HG02938 (cell line): ENCODE measurements around the gene ABLIM2.

Experiments
- ATAC-seq: cut with Tn5 transposase; IDR thresholded peaks from one replicate; pipeline ENCODE4 v1.9.1; 2021; ENCODE audit warnings: mild to moderate bottlenecking, moderate library complexity; ENCODE audit not compliant: unreplicated experiment

Gene ABLIM2

GRCh38 chr4:8087921-8088495 lies 70.6 kb downstream of the ABLIM2 start:
- ATAC-seq = no peak

- no peak for ATAC-seq
Observed at GRCh38 chr4:8086783-8087445, 71.7 kb downstream of the ABLIM2 start.

- ATAC-seq = no peak
Observed at GRCh38 chr4:8085491-8086117, 73.0 kb downstream of the ABLIM2 start.

DNA sequence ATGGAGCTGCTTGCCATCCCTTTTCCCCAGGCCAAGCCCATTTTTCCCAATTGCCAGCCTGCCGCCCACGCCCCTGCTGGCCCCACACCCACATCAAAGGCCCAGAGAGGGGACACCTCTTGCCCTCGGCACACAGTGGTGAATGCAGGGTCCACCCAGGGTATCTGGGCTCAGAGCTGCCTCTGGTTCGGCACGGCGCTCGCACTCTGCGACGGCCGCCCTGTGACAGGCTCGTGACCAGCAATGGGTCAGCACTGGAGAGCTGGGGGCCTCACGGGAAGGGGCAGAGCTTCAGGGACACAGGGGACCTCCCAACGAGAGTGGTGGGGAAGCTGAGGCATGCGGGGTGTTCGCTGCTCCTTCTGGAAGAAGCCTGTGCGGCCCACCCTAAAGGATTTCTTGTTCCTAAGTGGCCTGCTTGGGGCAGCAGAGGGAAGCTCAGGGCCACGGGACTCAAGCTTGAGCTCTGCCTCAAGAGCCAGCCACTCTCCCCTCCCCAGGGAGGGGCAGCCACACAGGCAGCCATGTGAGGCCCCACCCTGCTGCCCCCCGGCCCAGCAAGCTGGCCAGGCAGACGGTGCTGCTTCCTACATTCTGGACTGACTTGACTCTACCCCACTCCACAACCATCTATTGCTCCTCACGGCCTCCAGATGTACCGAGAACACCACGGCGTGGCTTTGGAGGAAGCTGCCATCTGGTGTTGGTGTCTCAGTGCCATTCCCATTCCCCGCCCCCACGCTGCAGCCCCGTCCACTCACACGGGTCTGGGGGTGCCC lies 73.7 kb downstream of the ABLIM2 start:
- ATAC-seq = no peak

GRCh38 chr4:8084031-8084660 lies 74.5 kb downstream of the ABLIM2 start:
- no peak for ATAC-seq

DNA sequence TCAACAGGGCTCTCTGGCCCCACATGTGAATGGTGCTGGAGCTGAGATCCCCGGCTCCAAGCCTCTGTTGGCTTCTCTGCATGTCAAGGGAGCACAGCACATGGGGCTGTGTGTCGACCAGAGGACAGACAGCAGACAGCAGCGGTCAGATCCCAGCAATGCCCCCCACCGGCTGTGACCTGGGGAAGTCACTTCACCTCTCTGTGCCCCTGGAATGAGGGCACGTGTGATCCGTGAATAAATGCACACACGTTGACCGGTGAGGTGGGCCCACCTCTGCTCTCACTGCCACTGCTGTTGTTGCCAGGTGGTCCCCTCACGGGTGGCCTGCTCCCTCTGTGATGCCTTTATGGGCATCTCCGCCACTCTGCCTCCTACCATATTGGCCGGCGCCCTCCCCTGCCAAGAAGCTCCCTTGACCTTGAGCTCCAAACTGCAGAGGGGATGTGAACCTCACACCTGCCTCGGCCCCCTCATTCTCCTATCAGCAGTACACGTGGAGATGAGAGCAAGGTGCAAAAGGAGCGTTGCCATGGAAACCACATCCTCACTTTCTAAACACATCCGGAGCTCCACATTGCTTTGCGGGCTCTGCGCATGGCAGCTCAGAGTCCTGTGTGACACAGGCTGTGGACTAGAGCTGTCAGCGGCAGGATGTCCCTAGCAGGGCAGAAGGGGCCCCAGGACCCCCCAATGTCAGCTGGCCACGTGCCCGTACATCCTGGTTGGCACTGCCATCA lies 75.4 kb downstream of the ABLIM2 start:
- no peak for ATAC-seq

- ATAC-seq = no peak
Observed at GRCh38 chr4:8082517-8083055, 76.0 kb downstream of the ABLIM2 start.

DNA sequence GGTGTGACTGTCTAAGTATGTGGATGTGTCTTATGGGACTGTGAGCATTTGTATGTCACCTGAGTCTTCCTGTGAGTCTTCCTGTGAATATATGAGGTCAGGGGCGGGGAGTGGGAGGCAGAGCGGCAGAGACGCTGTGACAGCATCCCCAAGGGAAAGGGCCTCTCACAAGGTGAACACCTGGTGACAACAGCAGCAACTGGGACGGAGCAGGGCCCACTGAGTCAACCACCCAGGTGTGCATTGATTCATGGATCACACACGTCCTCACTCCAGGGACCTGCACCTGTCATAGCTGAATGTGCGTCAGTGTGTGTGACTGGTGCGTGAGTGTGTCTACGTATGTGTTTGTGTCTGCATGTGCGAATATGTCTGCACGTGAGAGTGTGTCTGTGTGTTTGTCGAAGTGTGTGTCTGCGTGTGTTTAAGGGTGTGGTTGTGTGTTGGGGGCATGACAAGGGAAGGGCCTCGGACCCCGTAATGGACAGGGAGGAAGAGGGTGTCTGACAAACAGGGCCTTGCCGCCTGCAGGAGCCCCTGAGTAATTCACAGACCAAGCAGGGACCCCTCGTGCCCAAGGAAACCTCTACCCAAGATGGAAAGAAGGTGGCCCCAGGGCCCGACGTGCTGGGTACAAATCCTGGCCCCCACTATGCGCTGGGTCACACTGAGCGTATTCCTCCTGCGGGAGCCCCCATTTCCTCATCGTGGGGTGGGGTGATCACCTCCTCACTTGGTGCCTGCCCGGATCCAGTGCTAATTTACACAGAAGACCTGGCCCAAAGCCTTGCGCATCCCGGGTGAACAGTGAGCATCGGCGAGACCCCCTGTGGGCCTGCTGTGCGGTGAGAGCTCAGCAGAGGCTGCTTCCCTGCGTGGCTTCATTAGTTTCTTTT lies 76.7 kb downstream of the ABLIM2 start:
- no peak for ATAC-seq

DNA sequence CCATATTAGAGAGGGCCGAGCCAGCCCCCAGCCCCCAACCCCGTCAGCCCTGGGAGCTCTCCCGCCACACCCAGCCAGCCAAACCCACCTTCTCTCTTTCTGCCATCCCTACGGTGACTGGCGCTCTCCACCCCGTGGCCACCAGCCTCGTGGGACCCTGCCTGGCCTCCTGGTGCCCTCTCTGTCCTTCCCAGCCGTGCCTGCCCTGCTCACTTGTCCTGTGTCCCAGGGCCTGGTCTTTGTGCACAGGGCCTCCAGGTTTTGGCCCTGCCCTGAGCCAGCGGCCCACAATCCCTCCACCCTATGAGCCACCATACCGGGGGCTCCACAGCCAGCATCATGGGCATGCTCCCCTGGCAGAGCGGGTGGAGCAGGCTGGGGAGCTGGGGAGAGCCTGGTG lies 77.4 kb downstream of the ABLIM2 start:
- no peak for ATAC-seq

- no peak for ATAC-seq
Observed at GRCh38 chr4:8080754-8081065, 77.9 kb downstream of the ABLIM2 start.

- no peak for ATAC-seq
Observed at GRCh38 chr4:8079916-8080753, 78.5 kb downstream of the ABLIM2 start.

GRCh38 chr4:8079031-8079885 lies 79.4 kb downstream of the ABLIM2 start:
- ATAC-seq = no peak

- no peak for ATAC-seq
Observed at GRCh38 chr4:8078610-8079015, 80.0 kb downstream of the ABLIM2 start.

DNA sequence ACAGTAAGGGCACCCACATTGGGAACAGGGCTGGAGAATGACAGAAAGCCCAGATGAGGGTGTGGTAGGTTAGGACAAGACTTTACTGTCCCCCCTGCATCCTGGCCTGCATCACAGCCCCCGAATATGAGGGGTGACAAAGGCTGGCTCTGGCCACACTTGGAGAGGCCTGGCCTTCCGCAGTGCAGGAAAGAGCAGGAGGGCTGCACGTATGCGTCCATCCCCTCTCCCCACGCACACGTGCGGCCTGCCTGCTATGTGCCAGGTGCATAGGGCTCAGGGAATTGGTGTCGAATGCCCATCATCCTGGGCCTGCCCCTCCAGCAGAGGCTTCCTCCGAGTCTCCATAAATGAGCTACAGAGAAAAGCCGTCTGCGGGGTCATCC lies 80.5 kb downstream of the ABLIM2 start:
- ATAC-seq = no peak

DNA sequence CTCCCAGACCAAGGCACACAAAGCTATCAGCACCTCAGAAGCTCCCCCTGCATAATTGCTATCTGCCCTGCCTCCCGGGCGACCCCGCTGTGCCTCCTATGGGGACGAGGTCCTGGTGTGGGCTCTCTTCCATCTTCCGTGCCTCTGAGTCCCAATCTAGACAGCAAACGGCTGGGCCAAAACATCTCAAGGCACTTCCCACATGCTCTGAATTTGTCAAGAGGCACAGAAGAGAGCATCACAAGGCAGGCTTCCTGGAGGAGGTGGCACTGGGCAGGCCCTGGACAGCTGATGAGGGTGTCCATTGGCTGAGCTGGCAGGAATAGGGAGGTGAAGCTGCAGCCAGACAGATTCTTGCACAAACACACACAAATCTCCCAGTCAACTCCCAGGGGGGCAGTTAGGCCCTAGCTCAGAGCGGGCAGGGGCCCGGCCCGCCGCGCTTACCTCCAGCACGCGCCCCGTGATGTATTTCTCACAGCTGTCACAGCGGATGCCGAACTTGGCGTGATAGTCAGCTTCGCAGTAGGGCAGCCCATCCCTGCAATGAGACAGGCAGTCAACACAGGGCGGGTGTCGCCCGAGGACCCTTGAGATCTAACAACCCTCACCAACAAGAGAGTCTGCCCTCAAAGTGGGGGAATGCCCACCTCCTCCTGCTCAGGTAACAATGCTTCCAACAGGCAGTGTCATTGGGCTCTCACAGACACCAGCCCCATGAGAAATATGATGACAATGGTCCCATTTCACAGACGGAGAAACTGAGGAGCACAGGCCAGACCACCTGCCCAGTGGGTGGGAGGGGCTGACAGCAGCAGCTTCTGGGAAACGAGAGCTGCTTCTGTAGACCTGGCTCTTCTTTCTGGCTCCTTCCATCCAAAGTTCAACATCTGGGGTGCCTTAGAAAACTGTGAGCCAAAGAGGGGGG lies 81.2 kb downstream of the ABLIM2 start:
- ATAC-seq = no peak

DNA sequence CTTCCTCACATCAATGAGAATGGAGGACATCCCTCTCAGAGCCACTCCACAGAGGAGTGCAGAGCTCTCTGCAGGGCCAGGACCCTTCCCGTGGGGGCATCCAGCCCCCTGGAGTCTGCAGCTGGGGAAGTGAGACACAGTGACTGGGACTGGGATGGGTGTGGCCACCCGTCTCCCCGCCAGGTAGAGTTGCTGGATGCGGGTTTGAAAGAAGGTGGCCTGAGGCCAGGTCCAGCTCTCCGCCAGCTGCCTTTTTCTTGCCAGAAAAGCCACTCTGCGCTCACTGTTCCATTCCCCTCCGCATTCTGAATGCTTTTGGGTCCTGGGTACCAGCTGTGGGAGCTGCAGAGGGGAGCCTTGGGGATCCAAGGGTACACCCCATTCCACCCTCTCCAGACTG lies 82.6 kb downstream of the ABLIM2 start:
- no peak for ATAC-seq
